ENCODE measurements around the gene DNAJC4.

- TF ChIP-seq EZH2 (IDR thresholded peaks at IDR 0.05): no peak
- TF ChIP-seq POLR2AphosphoS5 (IDR thresholded peaks at IDR 0.05; ENCODE audit: borderline replicate concordance, low read depth, low read length): no peak
Observed at GRCh38 chr11:64258356-64258755, 28.0 kb downstream of the DNAJC4 start.
